Measurements from ENCODE around the gene KRTAP23-1.

DNA sequence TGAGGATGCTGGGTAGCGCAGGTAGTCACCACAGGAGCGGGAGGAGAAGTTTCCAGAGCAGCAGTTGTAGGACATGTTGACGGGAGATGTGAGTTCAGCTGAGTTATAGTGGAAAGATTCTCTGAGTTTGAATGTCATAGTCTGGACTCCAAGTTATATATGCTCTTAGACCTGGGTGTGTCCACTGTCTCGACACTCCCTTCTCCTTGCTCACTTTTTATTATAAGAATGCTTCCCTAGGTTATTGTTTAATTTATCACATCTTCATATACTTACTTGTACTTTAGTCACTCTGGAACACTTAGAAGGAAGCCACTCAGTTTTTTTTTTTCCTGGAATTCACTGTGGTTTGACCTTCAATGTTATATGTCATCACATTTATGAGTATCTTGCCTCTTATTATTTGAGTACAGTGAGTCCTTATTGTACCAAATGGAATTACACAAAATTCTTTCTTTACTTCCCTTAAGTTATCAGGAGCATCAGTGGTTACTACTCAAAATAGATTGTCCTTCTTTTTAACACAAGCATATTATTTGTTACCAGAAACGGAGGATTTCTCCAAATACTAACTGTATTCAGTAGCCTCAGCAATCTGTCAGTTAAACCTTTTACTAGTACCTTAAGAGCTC lies 23.8 kb upstream of the KRTAP23-1 start, which contains the start of gene KRTAP13-2:
- TF ChIP-seq, protein P1, sequence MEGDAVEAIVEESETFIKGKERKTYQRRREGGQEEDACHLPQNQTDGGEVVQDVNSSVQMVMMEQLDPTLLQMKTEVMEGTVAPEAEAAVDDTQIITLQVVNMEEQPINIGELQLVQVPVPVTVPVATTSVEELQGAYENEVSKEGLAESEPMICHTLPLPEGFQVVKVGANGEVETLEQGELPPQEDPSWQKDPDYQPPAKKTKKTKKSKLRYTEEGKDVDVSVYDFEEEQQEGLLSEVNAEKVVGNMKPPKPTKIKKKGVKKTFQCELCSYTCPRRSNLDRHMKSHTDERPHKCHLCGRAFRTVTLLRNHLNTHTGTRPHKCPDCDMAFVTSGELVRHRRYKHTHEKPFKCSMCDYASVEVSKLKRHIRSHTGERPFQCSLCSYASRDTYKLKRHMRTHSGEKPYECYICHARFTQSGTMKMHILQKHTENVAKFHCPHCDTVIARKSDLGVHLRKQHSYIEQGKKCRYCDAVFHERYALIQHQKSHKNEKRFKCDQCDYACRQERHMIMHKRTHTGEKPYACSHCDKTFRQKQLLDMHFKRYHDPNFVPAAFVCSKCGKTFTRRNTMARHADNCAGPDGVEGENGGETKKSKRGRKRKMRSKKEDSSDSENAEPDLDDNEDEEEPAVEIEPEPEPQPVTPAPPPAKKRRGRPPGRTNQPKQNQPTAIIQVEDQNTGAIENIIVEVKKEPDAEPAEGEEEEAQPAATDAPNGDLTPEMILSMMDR (IDR thresholded peaks at IDR 0.05), result no peak
- no peak for TF ChIP-seq POLR2A (IDR thresholded peaks at IDR 0.05)
